NCI-H146 treated with DMSO at 0.1 percent for 48 hours (cell line): ENCODE data around the gene NF1.
"Not testable (repeated sequence)": the region's sequence is repeated elsewhere in the genome, so short reads cannot be mapped to it uniquely, and the experiment has no call there.

Source experiments
- DNase-seq: peaks from one replicate; lab custom pipeline; 2025; ENCODE audit not compliant: unreplicated experiment; lab: John Stamatoyannopoulos, UW

Gene NF1

GRCh38 chr17:31293581-31293980, 198.8 kb downstream of the NF1 start:
- no peak for DNase-seq

DNA sequence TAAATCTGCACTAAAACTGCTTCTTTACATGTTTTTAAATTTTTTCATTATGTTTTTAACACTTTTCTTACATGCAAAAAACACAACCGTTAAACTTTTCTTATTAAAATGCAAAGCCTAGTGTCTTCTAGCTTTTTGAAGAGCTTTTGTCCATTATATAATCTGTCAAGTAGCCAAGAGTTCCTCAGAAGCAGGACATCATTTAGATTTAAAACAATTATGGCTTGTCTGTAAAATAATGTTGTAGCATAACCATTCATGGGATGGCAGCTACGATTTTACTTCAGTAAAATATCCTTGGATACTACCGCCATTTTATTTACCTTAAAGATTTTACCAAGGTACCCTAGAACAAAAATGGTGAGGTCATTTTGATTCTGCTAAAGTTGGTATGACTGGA, 199.5 kb downstream of the NF1 start:
- DNase-seq = no peak

DNA sequence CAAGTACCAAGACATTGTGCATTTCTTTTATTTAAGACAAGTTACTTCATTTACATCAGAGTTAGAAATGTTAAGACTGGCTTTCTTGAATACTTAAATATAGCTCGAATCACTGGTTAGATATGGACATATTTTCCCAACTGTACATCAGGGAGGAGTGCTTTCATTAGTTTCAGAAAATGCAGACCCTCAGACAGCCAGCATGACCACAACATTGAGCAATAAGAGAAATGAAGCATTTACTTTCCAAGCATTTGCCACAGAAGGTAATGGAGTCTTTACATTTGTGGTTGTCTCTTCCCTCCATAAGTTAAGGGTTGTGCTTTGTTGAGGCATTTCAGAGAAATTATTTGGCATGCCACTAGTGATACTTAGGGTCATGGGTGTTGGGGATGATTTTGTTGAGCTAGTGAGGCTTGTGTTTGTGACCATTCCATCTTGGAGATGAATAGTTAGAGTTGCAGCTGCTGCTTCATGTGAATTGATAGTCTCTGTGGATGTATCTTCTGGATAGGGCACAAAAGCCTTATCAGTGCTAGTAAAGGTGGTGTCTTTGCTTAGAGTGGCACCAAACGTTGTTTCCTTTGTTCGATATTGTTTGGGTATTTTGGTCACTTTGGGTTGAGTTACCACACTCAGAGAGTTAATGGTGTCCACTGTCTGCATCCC, 200.2 kb downstream of the NF1 start:
- DNase-seq = peak; percentile 34

GRCh38 chr17:31295489-31295871, 200.7 kb downstream of the NF1 start:
- no peak for DNase-seq

GRCh38 chr17:31296142-31296541, 201.4 kb downstream of the NF1 start:
- no peak for DNase-seq

GRCh38 chr17:31297090-31297489, 202.3 kb downstream of the NF1 start, which contains the start of gene OMG:
Gene OMG (minus strand): TSS chr17:31297239. CDS start chr17:31296331, 908 bp downstream.
- no peak for DNase-seq

DNA sequence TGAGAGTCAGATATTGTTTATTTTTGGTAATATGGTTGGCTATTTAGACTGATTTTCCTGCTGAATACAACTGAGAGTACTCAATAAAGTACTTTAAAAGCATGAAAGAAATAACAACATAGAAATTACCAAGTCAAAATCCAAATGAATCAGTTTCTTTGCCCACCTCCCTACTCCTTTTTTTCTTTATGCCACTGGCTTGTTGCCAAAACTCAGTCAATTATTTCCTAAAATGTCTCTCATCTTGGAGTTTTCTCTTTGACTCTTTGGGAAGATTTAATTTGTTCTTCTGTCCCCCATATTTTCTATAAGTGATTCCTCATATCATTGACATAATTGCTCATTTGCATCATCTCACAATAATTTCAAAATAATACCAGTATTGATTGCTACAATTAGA, 204.8 kb downstream of the NF1 start:
- DNase-seq = no peak

DNA sequence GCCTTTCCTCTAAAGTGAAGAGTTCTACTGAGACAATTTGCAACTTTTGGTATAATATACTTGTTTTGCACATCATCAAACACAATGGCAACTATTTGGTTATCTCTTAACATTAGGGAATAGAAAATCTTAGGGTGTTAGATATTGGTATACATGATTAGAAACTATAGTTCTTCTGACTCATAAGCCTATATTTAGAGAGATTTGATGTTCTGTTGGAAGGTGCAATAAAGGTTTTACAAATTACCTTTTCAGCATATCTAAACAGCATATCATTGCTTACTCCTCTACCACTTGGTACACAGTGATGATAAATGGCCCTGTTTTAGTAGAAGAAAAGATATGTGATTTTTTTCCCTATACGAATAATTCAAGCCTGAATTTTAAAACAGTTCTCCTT, 212.9 kb downstream of the NF1 start:
- no peak for DNase-seq

DNA sequence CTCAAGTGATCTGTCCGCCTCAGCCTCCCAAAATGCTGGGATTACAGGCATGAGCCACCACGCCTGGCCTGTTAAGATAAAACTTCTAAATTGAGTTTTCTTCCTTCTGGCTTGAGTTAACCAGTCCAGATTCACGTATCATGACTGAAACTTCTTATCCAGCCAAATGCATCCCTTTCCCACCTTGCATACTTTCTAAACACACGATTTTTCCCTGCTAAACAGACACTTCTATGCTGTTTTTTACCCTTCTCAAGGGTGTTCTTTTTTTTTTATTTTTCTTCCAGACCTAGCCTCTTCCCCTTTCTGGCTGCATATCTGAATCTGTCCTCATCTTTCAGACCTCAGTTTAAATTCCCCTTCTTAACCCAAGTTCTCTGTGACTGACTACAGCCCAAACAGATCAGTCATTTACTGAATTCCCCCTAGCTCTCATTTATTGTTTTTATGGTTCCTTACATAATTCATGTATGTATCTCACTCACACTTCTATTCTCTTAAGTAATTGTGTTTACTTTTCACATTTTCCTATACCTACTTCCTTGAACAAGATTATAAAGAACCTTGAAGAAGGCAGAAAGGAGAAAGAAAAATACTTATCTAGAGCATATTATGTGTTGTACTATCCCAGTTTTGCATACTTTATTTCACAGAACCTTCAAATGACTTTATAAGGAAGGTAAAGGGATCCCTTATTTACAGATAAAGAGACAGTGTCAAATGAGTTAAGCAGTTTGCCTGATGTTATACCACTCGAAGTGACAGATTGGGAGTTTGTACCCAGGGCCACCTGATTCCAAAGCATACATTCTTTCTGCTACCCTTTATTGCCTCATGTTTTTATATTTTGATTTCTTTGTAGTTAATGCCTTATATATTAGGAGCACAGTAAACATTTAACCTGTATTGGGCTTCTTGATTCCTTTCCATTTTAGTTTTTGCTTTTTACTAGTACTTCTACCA, 213.9 kb downstream of the NF1 start:
- no peak for DNase-seq

DNA sequence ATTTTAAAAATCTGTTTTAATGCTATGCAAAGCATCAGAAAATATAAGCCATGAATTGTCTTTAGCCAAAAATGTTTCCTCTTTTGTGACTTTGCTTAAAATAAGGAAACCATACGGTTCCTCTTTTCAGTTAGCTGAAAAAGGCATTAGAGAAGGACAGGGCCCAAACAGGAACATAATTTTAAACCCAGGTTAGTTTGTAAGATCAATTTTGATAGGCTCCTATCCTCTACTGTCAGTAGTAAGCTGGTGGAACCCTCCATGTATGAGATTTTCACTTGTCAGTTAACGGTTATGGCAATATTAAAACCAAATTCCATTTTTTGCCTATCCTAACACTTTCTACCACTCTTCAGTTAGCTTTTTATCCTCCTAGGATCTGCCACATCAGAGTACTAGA, 214.8 kb downstream of the NF1 start:
- no peak for DNase-seq

DNA sequence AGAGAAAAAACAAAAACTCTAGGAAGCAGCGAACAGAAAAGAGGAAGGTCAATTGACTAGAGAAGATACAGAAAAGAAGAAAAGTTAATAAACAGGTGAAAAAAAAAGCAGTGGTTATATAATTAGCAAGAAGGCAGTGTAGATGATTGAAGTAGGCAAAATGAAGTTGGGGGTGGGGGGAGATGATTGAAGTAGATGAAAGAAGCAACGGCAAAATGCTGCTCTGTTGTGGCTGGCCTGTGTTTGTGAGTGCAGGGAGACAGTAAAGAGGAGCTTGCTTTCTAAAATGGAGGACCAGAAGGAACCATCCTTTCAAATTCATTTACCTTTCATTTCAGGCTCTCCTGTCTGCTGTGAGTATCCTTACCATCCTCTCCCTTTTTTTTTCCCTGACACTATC, 215.5 kb downstream of the NF1 start:
- DNase-seq = no peak

DNA sequence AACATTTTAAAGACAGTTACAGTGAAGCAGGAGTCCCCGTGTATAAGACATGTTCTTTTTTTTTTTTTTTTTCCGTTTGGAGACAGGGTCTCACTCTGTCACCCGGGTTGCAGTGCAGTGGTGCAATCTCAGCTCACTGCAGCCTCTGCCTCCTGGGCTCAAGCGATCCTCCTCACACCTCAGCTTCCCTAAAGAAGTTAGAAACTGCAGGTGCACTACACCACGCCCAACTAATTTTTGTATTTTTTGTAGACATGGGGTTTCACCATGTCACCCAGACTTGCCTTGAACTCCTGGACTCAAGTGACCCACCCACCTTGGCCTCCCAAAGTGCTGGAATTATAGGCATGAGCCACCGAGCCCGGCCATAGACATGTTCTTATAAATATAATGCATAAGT, 216.1 kb downstream of the NF1 start:
- DNase-seq = no peak

- no peak for DNase-seq
These were observed 216.7 kb downstream of the NF1 start for GRCh38 chr17:31311526-31311925.

DNA sequence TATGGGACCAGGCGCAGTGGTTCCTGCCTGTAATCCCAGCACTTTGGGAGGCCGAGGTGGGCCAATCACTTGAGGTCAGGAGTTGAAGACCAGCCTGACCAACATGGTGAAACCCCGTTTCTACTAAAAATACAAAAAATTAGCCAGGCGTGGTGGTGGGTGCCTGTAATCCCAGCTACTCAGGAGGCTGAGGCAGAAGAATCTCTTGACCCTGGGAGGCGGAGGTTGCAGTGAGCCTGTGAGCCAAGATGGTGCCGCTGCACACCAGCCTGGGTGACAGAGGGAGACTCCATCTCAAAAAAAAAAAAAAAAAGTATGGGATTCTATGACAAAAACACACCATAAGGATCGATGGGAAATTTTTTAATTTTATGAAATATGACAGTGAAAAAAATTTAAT, 217.4 kb downstream of the NF1 start:
- DNase-seq = not testable (repeated sequence)

GRCh38 chr17:31313982-31314781, 219.4 kb downstream of the NF1 start, which contains the start of gene EVI2B:
Gene EVI2B (minus strand): TSS chr17:31314054. CDS start chr17:31305609, 8,445 bp downstream.
- DNase-seq = no peak

- no peak for DNase-seq
These were observed 220.0 kb downstream of the NF1 start for GRCh38 chr17:31314782-31315100.

DNA sequence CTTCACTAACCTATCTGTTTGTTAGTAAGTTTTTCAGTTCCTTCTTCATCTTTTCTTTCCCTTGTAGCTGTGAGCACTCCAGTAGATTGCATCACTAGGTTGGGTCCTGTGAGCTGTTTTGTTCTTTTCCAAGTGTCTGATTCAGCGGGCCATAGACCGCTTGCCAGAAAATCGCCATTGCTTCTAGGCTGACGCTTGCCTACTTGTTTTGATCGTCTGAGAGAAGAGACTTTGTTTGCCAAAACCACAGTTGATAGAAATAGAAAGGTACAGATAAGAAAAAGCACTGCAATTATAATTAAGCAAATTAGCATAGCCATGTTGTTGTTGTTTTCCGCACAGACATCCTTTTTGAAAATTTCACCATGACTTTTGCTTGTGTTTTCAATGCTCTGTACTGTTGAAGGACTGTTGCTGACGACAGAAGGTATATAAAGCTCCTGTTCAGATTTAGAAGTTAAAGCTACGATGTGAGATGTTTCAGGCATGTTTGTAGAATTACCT, 223.6 kb downstream of the NF1 start:
- no peak for DNase-seq

DNA sequence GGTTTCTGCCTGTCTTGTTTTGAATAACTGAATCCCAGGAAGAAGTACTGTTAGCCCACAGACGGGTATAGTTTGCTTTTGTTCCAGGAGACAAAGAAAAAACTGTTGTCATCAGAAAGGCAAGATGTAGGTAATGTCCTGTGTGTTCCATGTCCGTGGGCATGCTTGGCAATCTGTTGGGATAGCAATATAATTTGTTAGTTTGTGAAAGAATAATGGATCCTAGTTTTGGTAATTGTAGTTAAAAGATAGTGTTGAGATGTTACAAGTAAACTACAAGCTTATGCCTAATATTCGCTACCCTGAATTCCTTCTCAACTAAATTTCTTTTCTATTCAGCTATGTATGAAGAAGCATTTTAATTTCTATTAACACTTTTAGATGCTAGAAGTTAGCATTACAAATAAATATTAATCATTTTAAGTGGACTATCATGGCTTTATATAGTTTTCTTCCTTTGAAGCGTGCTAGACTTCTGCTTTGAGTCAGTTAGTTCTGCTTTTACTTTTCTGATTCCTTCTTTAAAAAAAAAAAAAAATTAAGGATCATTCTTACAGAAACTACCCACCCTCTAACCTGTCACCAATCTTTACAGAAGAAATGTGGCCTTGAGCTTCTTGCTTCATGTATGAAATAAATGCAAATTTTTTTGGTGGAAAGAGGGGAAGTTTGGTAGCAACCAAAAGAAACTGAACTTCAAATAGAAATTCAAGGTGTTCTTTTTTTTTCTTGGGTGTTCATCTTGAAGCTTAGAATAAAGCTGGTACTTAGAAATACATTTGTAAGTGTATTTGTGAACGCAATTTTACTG, 224.3 kb downstream of the NF1 start:
- DNase-seq = no peak

- no peak for DNase-seq
These were observed 225.5 kb downstream of the NF1 start for GRCh38 chr17:31320241-31320640.

- no peak for DNase-seq
These were observed 226.0 kb downstream of the NF1 start for GRCh38 chr17:31320791-31321190.
